Loucy (cell line): Measurements from ENCODE around the gene FMN1.

Experiments
- H2AFZ ChIP-seq: fragments of 200-600 bp; sonication (generic); 2 replicates; pipeline ENCODE4 v1.6.0; 2016; ENCODE audit warnings: antibody characterized with exemption, mild to moderate bottlenecking, low read length, moderate library complexity
- H3F3A ChIP-seq: fragments of 200-600 bp; 2 replicates; pipeline ENCODE4 v1.6.0; 2016; ENCODE audit warnings: antibody characterized with exemption, low read depth, mild to moderate bottlenecking
- H3K27me3 ChIP-seq: fragments of 200-600 bp; sonication (generic); 2 replicates; pipeline ENCODE4 v1.6.1; 2014; ENCODE audit warnings: low read length, mild to moderate bottlenecking; ENCODE audit not compliant: insufficient read depth, poor library complexity, severe bottlenecking
- H3K36me3 ChIP-seq: fragments of 200-600 bp; sonication (generic); 2 replicates; pipeline ENCODE4 v1.6.1; 2016; ENCODE audit warnings: low read length; ENCODE audit not compliant: insufficient read depth
- H3K4me1 ChIP-seq: fragments of 200-600 bp; sonication (generic); 2 replicates; pipeline ENCODE4 v1.5.1; 2014; ENCODE audit warnings: low read length, mild to moderate bottlenecking; ENCODE audit not compliant: insufficient read depth, poor library complexity, severe bottlenecking
- H3K4me2 ChIP-seq: fragments of 200-600 bp; sonication (generic); 2 replicates; pipeline ENCODE4 v1.6.0; 2014; ENCODE audit warnings: antibody characterized with exemption, low read length, low read depth, mild to moderate bottlenecking; ENCODE audit not compliant: poor library complexity, severe bottlenecking
- H3K4me3 ChIP-seq: fragments of 200-600 bp; sonication (generic); 2 replicates; pipeline ENCODE4 v1.5.1; 2014; ENCODE audit warnings: low read length, mild to moderate bottlenecking, mixed read lengths; ENCODE audit not compliant: poor library complexity, severe bottlenecking
- H3K79me2 ChIP-seq: fragments of 200-600 bp; sonication (generic); 2 replicates; pipeline ENCODE4 v1.6.1; 2014; ENCODE audit warnings: low read length; ENCODE audit not compliant: insufficient read depth
- H3K9ac ChIP-seq: fragments of 200-600 bp; sonication (generic); 2 replicates; pipeline ENCODE4 v1.6.0; 2014; ENCODE audit warnings: mild to moderate bottlenecking, low read depth, low read length, moderate library complexity; ENCODE audit not compliant: poor library complexity, severe bottlenecking
- H3K9me2 ChIP-seq: fragments of 200-600 bp; sonication (generic); replicated peaks from 2 replicates; pipeline ENCODE4 v1.6.1; 2016; ENCODE audit warnings: low read depth, low read length, mixed read lengths
- H3K9me3 ChIP-seq: fragments of 200-600 bp; sonication (generic); 2 replicates; pipeline ENCODE4 v1.6.1; 2014; ENCODE audit warnings: mild to moderate bottlenecking, antibody characterized with exemption, low read length, low read depth; ENCODE audit not compliant: insufficient read depth
- H4K20me1 ChIP-seq: fragments of 200-600 bp; sonication (generic); 2 replicates; pipeline ENCODE4 v1.6.0; 2014; ENCODE audit warnings: antibody characterized with exemption, low read length, mild to moderate bottlenecking; ENCODE audit not compliant: insufficient read depth, poor library complexity, severe bottlenecking
- EZH2phosphoT487 ChIP-seq: fragments of 200-600 bp; IDR thresholded peaks from 2 replicates; pipeline ENCODE4 v1.6.1; 2018; ENCODE audit warnings: antibody characterized with exemption, mild to moderate bottlenecking, moderate library complexity, borderline replicate concordance
- TF ChIP-seq, protein P1 (sequence below): fragments of 200-600 bp; sonication (generic); conservative IDR thresholded peaks from 2 replicates; pipeline ENCODE4 v1.5.1; 2014; ENCODE audit warnings: mild to moderate bottlenecking, antibody characterized with exemption, low read length

FMN1 gene

DNA sequence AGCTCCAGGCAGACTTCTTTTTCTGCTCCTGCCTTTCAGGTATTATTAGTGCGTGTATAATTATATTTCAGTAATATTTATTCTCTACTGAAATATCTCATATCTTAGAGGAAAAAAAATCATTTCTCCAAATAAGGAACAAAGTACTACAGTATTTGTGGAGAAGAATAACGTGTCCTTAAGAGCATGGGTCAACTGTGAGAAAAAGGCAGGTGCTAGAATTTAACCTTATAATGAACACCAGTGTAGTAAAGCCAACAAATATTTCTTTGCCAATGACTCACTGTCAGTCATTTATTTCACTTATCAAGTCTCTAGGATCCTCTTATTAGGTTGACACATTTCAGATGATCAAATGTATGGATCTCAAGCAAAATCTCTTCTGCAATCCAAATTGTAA is 293.3 kb downstream of the FMN1 start:
- no peaks in the 10 kb centered on the region for H3F3A ChIP-seq

DNA sequence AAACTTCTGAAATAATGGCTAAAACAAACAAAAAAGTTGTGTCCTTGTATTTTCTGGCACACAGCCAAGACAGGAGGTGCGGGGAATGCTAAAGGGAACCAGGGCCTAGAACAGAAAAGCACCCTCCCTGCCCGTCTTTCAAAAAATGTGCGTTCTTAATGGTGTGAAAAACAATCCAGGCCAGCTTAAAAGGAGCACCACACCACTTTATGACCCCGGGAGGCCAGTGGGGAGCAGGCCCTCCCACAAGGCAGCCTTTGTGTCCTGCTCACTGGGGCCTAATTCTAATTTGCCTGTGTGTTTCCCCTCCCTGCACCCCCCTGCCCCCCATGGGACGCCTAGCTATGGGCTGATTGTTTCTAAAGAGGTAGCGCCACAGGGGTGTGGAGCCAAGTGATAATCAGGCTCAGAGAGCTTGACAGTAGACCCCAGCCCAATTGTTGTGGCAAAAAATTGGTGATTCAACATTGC is 295.4 kb downstream of the FMN1 start:
- H3K9me2 ChIP-seq = no peaks in the 10 kb centered on the region
- H3K36me3 ChIP-seq = peaks cover 9% of the 10 kb centered on the region; the same call in 1 of the 2 replicates
- H3K4me3 ChIP-seq = no peak overlapping the region
- H3K4me1 ChIP-seq = no peaks in the 10 kb centered on the region
- H3K9me3 ChIP-seq = no peaks in the 10 kb centered on the region
- H3K79me2 ChIP-seq = no peaks in the 10 kb centered on the region
- H2AFZ ChIP-seq = no peak overlapping the region
- no peak overlapping the region for H3K9ac ChIP-seq
- no peaks in the 10 kb centered on the region for H4K20me1 ChIP-seq
- no peaks in the 10 kb centered on the region for H3F3A ChIP-seq
- H3K27me3 ChIP-seq = no peaks in the 10 kb centered on the region
- H3K4me2 ChIP-seq = no peak overlapping the region
- TF ChIP-seq, protein P1, sequence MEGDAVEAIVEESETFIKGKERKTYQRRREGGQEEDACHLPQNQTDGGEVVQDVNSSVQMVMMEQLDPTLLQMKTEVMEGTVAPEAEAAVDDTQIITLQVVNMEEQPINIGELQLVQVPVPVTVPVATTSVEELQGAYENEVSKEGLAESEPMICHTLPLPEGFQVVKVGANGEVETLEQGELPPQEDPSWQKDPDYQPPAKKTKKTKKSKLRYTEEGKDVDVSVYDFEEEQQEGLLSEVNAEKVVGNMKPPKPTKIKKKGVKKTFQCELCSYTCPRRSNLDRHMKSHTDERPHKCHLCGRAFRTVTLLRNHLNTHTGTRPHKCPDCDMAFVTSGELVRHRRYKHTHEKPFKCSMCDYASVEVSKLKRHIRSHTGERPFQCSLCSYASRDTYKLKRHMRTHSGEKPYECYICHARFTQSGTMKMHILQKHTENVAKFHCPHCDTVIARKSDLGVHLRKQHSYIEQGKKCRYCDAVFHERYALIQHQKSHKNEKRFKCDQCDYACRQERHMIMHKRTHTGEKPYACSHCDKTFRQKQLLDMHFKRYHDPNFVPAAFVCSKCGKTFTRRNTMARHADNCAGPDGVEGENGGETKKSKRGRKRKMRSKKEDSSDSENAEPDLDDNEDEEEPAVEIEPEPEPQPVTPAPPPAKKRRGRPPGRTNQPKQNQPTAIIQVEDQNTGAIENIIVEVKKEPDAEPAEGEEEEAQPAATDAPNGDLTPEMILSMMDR = no peak
- TF ChIP-seq EZH2phosphoT487 = no peak

More for the DNA sequence above, 293.3 kb downstream of the FMN1 start:
- H3K9ac ChIP-seq = no peak overlapping the region
- no peaks in the 10 kb centered on the region for H3K9me2 ChIP-seq
- no peaks in the 10 kb centered on the region for H4K20me1 ChIP-seq
- peaks cover 9% of the 10 kb centered on the region; the same call in 1 of the 2 replicates for H3K36me3 ChIP-seq
- TF ChIP-seq EZH2phosphoT487 = no peak
- TF ChIP-seq, protein P1 = no peak
- H3K79me2 ChIP-seq = no peaks in the 10 kb centered on the region
- no peak overlapping the region for H3K4me2 ChIP-seq
- H2AFZ ChIP-seq = no peak overlapping the region
- no peak overlapping the region for H3K4me3 ChIP-seq
- no peaks in the 10 kb centered on the region for H3K27me3 ChIP-seq
- no peaks in the 10 kb centered on the region for H3K9me3 ChIP-seq
- H3K4me1 ChIP-seq = no peaks in the 10 kb centered on the region

DNA sequence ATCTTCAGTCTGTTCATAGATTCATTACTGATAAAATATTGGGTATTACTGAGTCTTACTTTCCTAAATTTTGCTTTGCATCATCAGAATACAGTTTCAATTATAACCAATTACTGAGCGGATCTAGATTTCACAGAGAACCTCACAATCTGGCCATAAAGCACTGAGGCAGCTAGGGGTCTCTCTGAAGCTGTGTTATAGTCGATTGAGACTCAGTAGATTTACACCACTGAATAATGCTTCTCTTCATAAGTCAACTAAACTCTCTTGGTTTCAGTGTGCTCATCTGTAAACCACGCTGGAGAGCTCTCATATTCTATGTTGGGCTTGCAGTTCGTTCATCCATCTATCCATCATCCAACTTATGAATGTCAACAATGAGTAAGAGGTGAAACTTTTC is 296.1 kb downstream of the FMN1 start:
- Histone ChIP-seq H3K79me2 (no peaks in the 10 kb centered on the region), H3K4me2 (no peak overlapping the region), H3K36me3 (peaks cover 9% of the 10 kb centered on the region; the same call in 1 of the 2 replicates), H3F3A (no peaks in the 10 kb centered on the region), H3K27me3 (no peaks in the 10 kb centered on the region), H4K20me1 (no peaks in the 10 kb centered on the region), H3K4me1 (no peaks in the 10 kb centered on the region), H3K9me3 (no peaks in the 10 kb centered on the region), H3K9me2 (no peaks in the 10 kb centered on the region), H3K4me3 (no peak overlapping the region), H2AFZ (no peak overlapping the region), H3K9ac (no peak overlapping the region)
- TF ChIP-seq EZH2phosphoT487 = no peak
- TF ChIP-seq, protein P1 = no peak
